GM19455 (cell line): ENCODE results near the gene RRP12.
"Not testable (repeated sequence)": the region's sequence is repeated elsewhere in the genome, so short reads cannot be mapped to it uniquely, and the experiment has no call there.

Source experiments
- ATAC-seq: cut with Tn5 transposase; IDR thresholded peaks from one replicate; pipeline ENCODE4 v1.9.1; 2021; ENCODE audit not compliant: unreplicated experiment

Gene RRP12

GRCh38 chr10:97371696-97372095 is 29.4 kb downstream of the RRP12 start:
- ATAC-seq: no peak

GRCh38 chr10:97367126-97367649 is 34.0 kb downstream of the RRP12 start:
- no peak for ATAC-seq

GRCh38 chr10:97366572-97366971 is 34.6 kb downstream of the RRP12 start:
- no peak for ATAC-seq

- no peak for ATAC-seq
Observed at GRCh38 chr10:97365761-97366351, 35.3 kb downstream of the RRP12 start.

- ATAC-seq: no peak
Observed at GRCh38 chr10:97363071-97363470, 38.1 kb downstream of the RRP12 start.

GRCh38 chr10:97362310-97363033 is 38.7 kb downstream of the RRP12 start:
- no peak for ATAC-seq

GRCh38 chr10:97361537-97361901 is 39.6 kb downstream of the RRP12 start:
- no peak for ATAC-seq

GRCh38 chr10:97360705-97361536 is 40.2 kb downstream of the RRP12 start:
- ATAC-seq: no peak

- no peak for ATAC-seq
Observed at GRCh38 chr10:97358781-97359180, 42.4 kb downstream of the RRP12 start.

GRCh38 chr10:97358349-97358748 is 42.8 kb downstream of the RRP12 start:
- no peak for ATAC-seq

- ATAC-seq: no peak
Observed at GRCh38 chr10:97356918-97357317, 44.2 kb downstream of the RRP12 start.

- ATAC-seq: no peak
Observed at GRCh38 chr10:97356318-97356914, 44.7 kb downstream of the RRP12 start.

GRCh38 chr10:97355571-97355975 is 45.6 kb downstream of the RRP12 start:
- ATAC-seq: no peak

GRCh38 chr10:97353945-97354344 is 47.2 kb downstream of the RRP12 start:
- no peak for ATAC-seq

GRCh38 chr10:97349752-97350513 is 51.2 kb downstream of the RRP12 start:
- no peak for ATAC-seq

- no peak for ATAC-seq
Observed at GRCh38 chr10:97347317-97347716, 53.8 kb downstream of the RRP12 start.

- ATAC-seq: not testable (repeated sequence)
Observed at GRCh38 chr10:97343664-97344063, 57.5 kb downstream of the RRP12 start.

- no peak for ATAC-seq
Observed at GRCh38 chr10:97341416-97341815, 59.7 kb downstream of the RRP12 start.

GRCh38 chr10:97338041-97338440 is 63.1 kb downstream of the RRP12 start:
- no peak for ATAC-seq

GRCh38 chr10:97336942-97337831 is 64.0 kb downstream of the RRP12 start:
- no peak for ATAC-seq
